Natural killer cell (primary cell): ENCODE data around the gene TGFBR2. TPM values are rescaled to one million over a fixed set of nuclear protein-coding genes. Genes with fewer than 3 reads are reported as not detected.

Experiments used
- ATAC-seq, 3 donors: fragments of 150-1000 bp in 2 of 3; fragments of 200-7000 bp in 1 of 3; cut with Tn5 transposase; 1 replicate in 1 of 3; 2 replicates in 2 of 3; pipeline ENCODE4 v1.10.0; 2021; ENCODE audit warnings: mild to moderate bottlenecking in 2 of 3, moderate library complexity in 2 of 3
- DNase-seq, 2 donors: peaks; one replicate each; pipeline versions ENCODE4 v3.0.0 to v3.0.0-alpha.2; 2013 to 2021; ENCODE audit warnings: mixed read lengths in 1 of 2
- H3K27ac ChIP-seq: one replicate; pipeline ENCODE4 v1.5.1; 2013; ENCODE audit warnings: mild to moderate bottlenecking, low read length
- H3K27me3 ChIP-seq: one replicate; pipeline ENCODE4 v1.6.1; 2013; ENCODE audit warnings: low read length; ENCODE audit not compliant: control insufficient read depth, insufficient read depth
- H3K36me3 ChIP-seq: one replicate; pipeline ENCODE4 v1.6.1; 2013; ENCODE audit warnings: low read length; ENCODE audit not compliant: control insufficient read depth, insufficient read depth
- H3K4me1 ChIP-seq: one replicate; pipeline ENCODE4 v1.6.1; 2013; ENCODE audit warnings: low read length; ENCODE audit not compliant: control insufficient read depth, insufficient read depth
- H3K4me3 ChIP-seq: one replicate; pipeline ENCODE4 v1.5.1; 2013; ENCODE audit warnings: low read length
- H3K9me3 ChIP-seq: one replicate; pipeline ENCODE4 v1.6.1; 2013; ENCODE audit warnings: low read length; ENCODE audit not compliant: control insufficient read depth, insufficient read depth
- H3K27ac Mint-ChIP-seq, 2 donors: one replicate each; pipeline ENCODE4 v1.8.0; 2022; ENCODE audit warnings: mild to moderate bottlenecking in 2 of 2, mixed read lengths in 2 of 2, moderate library complexity in 1 of 2
- H3K27me3 Mint-ChIP-seq, 2 donors: one replicate each; pipeline ENCODE4 v1.8.0; 2022; ENCODE audit warnings: low read depth in 2 of 2, mixed read lengths in 2 of 2
- H3K36me3 Mint-ChIP-seq: one replicate; pipeline ENCODE4 v1.8.0; 2022; ENCODE audit warnings: mixed read lengths
- H3K4me1 Mint-ChIP-seq, 2 donors: one replicate each; pipeline ENCODE4 v1.8.0; 2022; ENCODE audit warnings: mixed read lengths in 2 of 2
- H3K4me3 Mint-ChIP-seq: one replicate; pipeline ENCODE4 v1.8.0; 2022; ENCODE audit warnings: mild to moderate bottlenecking, moderate library complexity, mixed read lengths
- H3K9me3 Mint-ChIP-seq, 2 donors: one replicate each; pipeline ENCODE4 v1.8.0; 2022; ENCODE audit warnings: mixed read lengths in 2 of 2
- WGBS: methylation state at CpG from one replicate; pipeline ENCODE4 v1.1.7; 2013; ENCODE audit warnings: missing lambda C conversion rate; ENCODE audit not compliant: insufficient coverage; 5-methylcytosine and 5-hydroxymethylcytosine counted together
- intact Hi-C: fragments of 100-400 bp; cut with micrococcal nuclease; formaldehyde crosslinking; loops from one replicate; pipeline ENCODE4 v1.14.2; 2022
- total RNA-seq, 4 donors: library from RNA; stranded (reverse); fragments of 120-200 nt in 1 of 4; gene quantifications; one replicate each; pipeline versions ENCODE4 v1.2.3 to v1.2.4, GENCODE V29; 2013 to 2022
- TF ChIP-seq, protein P1 (sequence below): fragments of 200-600 bp; IDR thresholded peaks from one replicate; pipeline ENCODE4 v1.8.0; 2022; ENCODE audit warnings: antibody characterized with exemption

The TGFBR2 gene
- total RNA-seq, 3 donors from 2014 or later (not counting 1 experiment from before 2014, with no cell fraction given), result 70.4 to 113 (median 99.3) TPM

- ATAC-seq (no peak), DNase-seq (no peak)
- Histone ChIP-seq H3K4me1 (peaks cover 50% of the 10 kb centered on the region), H3K4me3 (no peak overlapping the region), H3K9me3 (no peaks in the 10 kb centered on the region), H3K27me3 (no peaks in the 10 kb centered on the region), H3K27ac (peak overlapping the region; percentile 70), H3K36me3 (peaks cover 76% of the 10 kb centered on the region)
- peak overlapping the region; percentile 82 to 84 for H3K27ac Mint-ChIP-seq
- 73% methylated on average over 1 of the region's 1 CpG for WGBS
- H3K4me1 Mint-ChIP-seq, result peaks cover 70 to 83% of the 10 kb centered on the region in 2 donors
- H3K9me3 Mint-ChIP-seq, result no peaks in the 10 kb centered on the region
- H3K4me3 Mint-ChIP-seq, result peak overlapping the region; percentile 76
- intact Hi-C loops, result no loop called here
- peaks cover 44% of the 10 kb centered on the region for H3K36me3 Mint-ChIP-seq
- TF ChIP-seq, protein P1, sequence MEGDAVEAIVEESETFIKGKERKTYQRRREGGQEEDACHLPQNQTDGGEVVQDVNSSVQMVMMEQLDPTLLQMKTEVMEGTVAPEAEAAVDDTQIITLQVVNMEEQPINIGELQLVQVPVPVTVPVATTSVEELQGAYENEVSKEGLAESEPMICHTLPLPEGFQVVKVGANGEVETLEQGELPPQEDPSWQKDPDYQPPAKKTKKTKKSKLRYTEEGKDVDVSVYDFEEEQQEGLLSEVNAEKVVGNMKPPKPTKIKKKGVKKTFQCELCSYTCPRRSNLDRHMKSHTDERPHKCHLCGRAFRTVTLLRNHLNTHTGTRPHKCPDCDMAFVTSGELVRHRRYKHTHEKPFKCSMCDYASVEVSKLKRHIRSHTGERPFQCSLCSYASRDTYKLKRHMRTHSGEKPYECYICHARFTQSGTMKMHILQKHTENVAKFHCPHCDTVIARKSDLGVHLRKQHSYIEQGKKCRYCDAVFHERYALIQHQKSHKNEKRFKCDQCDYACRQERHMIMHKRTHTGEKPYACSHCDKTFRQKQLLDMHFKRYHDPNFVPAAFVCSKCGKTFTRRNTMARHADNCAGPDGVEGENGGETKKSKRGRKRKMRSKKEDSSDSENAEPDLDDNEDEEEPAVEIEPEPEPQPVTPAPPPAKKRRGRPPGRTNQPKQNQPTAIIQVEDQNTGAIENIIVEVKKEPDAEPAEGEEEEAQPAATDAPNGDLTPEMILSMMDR, result no peak
- no peaks in the 10 kb centered on the region for H3K27me3 Mint-ChIP-seq
Observed at GRCh38 chr3:30654269-30654668, 47.9 kb downstream of the TGFBR2 start.

DNA sequence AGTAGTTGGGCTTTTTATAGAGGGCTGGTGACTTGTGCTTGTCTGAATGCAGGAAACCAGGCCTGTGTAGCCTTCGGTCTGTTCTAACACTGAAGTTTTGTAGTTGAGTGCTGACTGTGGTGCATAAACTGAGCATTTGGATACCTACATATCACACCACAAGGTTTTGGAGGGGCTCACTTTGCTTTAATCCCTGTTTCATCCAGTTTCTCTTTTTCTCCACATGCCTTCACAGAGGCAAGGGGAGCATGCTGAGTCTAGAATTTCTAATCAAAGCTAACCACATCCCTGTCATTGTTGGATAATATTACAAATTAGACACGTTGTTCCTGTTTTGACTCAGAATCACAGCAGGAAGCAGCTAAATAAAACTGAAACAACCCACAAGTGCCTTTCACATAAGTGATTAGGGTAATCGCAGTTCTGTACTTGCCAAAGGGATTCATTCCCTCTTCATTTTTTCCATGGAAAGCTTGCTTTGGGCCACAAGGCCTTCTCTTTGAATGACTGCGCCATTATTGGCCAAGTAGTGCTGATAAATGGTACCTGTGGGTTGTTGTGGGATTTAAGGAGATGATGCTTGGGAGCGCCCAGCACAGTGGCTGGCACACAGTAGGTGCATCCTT lies 48.9 kb downstream of the TGFBR2 start:
- no peak overlapping the region for H3K4me3 ChIP-seq

DNA sequence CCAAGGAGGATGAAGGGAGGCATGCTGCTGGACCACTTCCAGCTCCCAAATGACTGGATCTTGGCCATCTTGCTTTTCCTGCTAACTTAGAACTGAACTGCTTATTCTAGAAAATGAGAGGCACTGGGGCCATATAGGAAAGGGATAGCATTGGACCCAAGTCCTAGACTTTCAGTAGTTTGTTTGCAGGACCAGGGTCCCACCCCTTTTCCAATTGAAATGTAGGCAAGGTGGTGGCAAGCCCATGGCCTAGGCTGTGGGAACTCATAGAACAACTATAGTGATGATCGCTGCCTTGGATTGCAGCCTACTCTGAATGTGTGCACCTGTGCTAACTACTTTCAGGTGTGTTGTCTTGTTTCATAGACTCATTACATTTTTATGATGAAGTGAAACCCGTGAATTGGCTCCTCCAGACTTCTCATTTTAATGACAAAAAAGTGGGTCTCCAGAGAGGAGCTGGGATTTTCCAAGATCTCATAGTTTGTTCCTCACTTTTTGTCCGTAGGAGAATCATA lies 50.3 kb downstream of the TGFBR2 start:
- H3K4me1 ChIP-seq, result peaks cover 60% of the 10 kb centered on the region
- peak overlapping the region; percentile 82 to 84 for H3K27ac Mint-ChIP-seq
- DNase-seq (no peak), ATAC-seq (no peak)
- H3K9me3 ChIP-seq, result no peaks in the 10 kb centered on the region
- H3K27me3 Mint-ChIP-seq, result no peaks in the 10 kb centered on the region
- peak overlapping the region; percentile 14 for H3K27ac ChIP-seq
- 100% methylated on average over 1 of the region's 3 CpGs for WGBS
- H3K27me3 ChIP-seq, result no peaks in the 10 kb centered on the region
- no peaks in the 10 kb centered on the region for H3K9me3 Mint-ChIP-seq
- TF ChIP-seq, protein P1, result no peak
- H3K4me3 ChIP-seq, result no peak overlapping the region
- peaks cover 32% of the 10 kb centered on the region for H3K36me3 Mint-ChIP-seq
- intact Hi-C loops, result no loop called here
- H3K4me3 Mint-ChIP-seq, result peak overlapping the region; percentile 41
- peaks cover 75 to 81% of the 10 kb centered on the region in 2 donors for H3K4me1 Mint-ChIP-seq
- peaks cover 65% of the 10 kb centered on the region for H3K36me3 ChIP-seq

More for the DNA sequence above, 48.9 kb downstream of the TGFBR2 start:
- Histone ChIP-seq H3K36me3 (peaks cover 70% of the 10 kb centered on the region), H3K9me3 (no peaks in the 10 kb centered on the region), H3K27me3 (no peaks in the 10 kb centered on the region), H3K4me1 (peaks cover 53% of the 10 kb centered on the region), H3K27ac (peak overlapping the region; percentile 70)
- ATAC-seq (peak; percentile 49 to 71 (median 54)), DNase-seq (peak in 1 of 2 donors; percentile 77)
- no peaks in the 10 kb centered on the region for H3K27me3 Mint-ChIP-seq
- peak overlapping the region; percentile 76 for H3K4me3 Mint-ChIP-seq
- WGBS, result 28% methylated on average over 4 of the region's 5 CpGs
- H3K9me3 Mint-ChIP-seq, result no peaks in the 10 kb centered on the region
- peak overlapping the region; percentile 82 to 84 for H3K27ac Mint-ChIP-seq
- peaks cover 35% of the 10 kb centered on the region for H3K36me3 Mint-ChIP-seq
- intact Hi-C loops, result no loop called here
- TF ChIP-seq, protein P1, result no peak
- H3K4me1 Mint-ChIP-seq, result peaks cover 68 to 80% of the 10 kb centered on the region in 2 donors
